Fibroblast of lung (primary cell): Measurements from ENCODE around the gene EFHC1.

Experiments
- EZH2 ChIP-seq: IDR thresholded peaks from 2 replicates; pipeline ENCODE4 v1.5.1; 2012; ENCODE audit warnings: low read length, control low read depth, mild to moderate bottlenecking; ENCODE audit errors: missing control alignments
- TF ChIP-seq, protein P1 (sequence below), 2 donors: IDR thresholded peaks in 1 of 2; conservative IDR thresholded peaks in 1 of 2; 1 replicate in 1 of 2; 2 replicates in 1 of 2; pipeline ENCODE4 v1.5.1; 2011 to 2012; ENCODE audit warnings: low read length in 2 of 2, control low read depth in 1 of 2, inconsistent platforms in 1 of 2, low read depth in 1 of 2, mild to moderate bottlenecking in 1 of 2

DNA sequence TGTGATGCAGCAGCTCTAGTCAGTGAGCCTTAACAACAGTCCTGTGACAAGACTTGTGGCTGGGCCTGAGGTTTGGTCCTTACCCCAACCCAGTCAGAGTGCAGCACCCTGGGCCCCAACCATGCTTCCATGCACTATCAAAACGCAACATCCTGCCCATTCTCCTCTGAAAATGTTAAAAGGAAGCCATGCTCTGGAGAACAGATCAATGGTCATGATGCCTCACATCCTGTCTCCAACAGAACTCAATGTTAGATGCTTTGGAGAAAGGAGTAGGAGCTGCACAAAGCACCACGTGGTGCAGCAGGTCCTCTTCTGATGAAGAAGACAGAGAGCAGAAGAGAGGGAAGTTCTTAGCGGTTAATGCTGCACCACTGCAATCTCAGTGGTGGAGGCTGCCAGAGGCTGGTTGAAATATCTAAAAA, 114.8 kb downstream of the EFHC1 start:
- TF ChIP-seq, protein P1, sequence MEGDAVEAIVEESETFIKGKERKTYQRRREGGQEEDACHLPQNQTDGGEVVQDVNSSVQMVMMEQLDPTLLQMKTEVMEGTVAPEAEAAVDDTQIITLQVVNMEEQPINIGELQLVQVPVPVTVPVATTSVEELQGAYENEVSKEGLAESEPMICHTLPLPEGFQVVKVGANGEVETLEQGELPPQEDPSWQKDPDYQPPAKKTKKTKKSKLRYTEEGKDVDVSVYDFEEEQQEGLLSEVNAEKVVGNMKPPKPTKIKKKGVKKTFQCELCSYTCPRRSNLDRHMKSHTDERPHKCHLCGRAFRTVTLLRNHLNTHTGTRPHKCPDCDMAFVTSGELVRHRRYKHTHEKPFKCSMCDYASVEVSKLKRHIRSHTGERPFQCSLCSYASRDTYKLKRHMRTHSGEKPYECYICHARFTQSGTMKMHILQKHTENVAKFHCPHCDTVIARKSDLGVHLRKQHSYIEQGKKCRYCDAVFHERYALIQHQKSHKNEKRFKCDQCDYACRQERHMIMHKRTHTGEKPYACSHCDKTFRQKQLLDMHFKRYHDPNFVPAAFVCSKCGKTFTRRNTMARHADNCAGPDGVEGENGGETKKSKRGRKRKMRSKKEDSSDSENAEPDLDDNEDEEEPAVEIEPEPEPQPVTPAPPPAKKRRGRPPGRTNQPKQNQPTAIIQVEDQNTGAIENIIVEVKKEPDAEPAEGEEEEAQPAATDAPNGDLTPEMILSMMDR (conservative IDR thresholded peaks at IDR 0.05 in 1 of 2, IDR thresholded peaks at IDR 0.05 in 1 of 2; ENCODE audit: low read depth in 1 of 2, low read length in 2 of 2), result no peak
- no peak for TF ChIP-seq EZH2
